Measurements from ENCODE around the gene SPRYD7.
A peak's percentile ranks its signal among the peaks of the same experiment; 100 is the strongest.
"Not testable (repeated sequence)": the region's sequence is repeated elsewhere in the genome, so short reads cannot be mapped to it uniquely, and the experiment has no call there.

SPRYD7 gene

GRCh38 chr13:49948777-49949270 lies 12.7 kb upstream of the SPRYD7 start:
- not testable (repeated sequence) for H3K27me3 Mint-ChIP-seq; H3K27ac Mint-ChIP-seq; DNase-seq; H3K9me3 Mint-ChIP-seq; H3K4me1 Mint-ChIP-seq (ENCODE audit: low read depth); H3K36me3 Mint-ChIP-seq (ENCODE audit: low read depth); H3K4me3 Mint-ChIP-seq

DNA sequence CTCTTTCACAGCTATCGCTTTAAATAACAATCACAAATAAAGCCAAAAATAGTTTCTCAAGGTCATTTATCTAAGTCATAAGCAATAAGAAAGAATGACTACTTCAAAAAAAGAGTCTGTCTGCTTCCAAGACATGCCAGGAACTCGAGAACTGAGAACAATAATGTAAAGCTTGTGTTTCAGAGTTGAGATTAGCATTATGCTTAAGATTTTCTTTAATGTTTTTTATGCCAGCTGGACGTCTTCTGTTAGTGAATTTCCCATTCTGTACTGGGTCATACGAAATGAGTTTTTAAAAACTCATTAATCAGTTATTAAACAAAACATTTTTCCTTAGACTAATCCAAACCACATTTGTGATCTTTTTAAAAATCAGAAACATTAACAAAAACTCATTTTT lies 3.2 kb upstream of the SPRYD7 start:
- Mint-ChIP-seq H3K27ac (no peak overlapping the region), H3K4me3 (no peak overlapping the region)

DNA sequence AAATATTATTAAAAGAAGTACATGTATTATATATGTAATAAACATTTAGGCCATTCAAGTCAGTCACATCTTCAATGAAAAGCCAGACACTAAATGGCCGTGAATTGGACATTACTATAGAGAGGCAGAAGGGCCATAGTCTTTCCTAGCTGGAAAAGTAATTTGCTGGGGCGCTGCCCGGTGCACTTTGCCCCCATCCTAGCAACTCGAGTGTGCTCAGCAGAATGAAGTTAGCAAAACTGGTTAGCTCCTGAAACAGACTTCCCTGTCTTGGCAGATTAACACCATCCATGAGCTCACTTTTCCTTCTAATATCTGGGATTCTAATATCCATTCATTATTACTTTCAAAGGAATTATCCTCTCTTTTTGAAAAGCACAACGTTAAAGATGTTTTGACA lies 2.8 kb upstream of the SPRYD7 start:
- DNase-seq: no peak
- no peak overlapping the region for H3K27ac Mint-ChIP-seq
- no peak overlapping the region for H3K4me3 Mint-ChIP-seq
- no peaks in the 10 kb centered on the region for H3K27me3 Mint-ChIP-seq
- peaks cover 14% of the 10 kb centered on the region for H3K4me1 Mint-ChIP-seq (ENCODE audit: low read depth)
- H3K36me3 Mint-ChIP-seq (ENCODE audit: low read depth): peaks cover 10% of the 10 kb centered on the region
- no peaks in the 10 kb centered on the region for H3K9me3 Mint-ChIP-seq

More for the DNA sequence above, 3.2 kb upstream of the SPRYD7 start:
- Mint-ChIP-seq H3K27me3 (no peaks in the 10 kb centered on the region), H3K9me3 (no peaks in the 10 kb centered on the region), H3K4me1 (ENCODE audit: low read depth) (peaks cover 14% of the 10 kb centered on the region), H3K36me3 (ENCODE audit: low read depth) (peaks cover 10% of the 10 kb centered on the region)
- DNase-seq: no peak

- no peaks in the 10 kb centered on the region for H3K9me3 Mint-ChIP-seq
- no peaks in the 10 kb centered on the region for H3K27me3 Mint-ChIP-seq
- DNase-seq: no peak
- H3K4me3 Mint-ChIP-seq: no peak overlapping the region
- no peak overlapping the region for H3K27ac Mint-ChIP-seq
- peaks cover 10% of the 10 kb centered on the region for H3K36me3 Mint-ChIP-seq (ENCODE audit: low read depth)
- peaks cover 15% of the 10 kb centered on the region for H3K4me1 Mint-ChIP-seq (ENCODE audit: low read depth)
Observed at GRCh38 chr13:49938314-49938713, 2.2 kb upstream of the SPRYD7 start.

DNA sequence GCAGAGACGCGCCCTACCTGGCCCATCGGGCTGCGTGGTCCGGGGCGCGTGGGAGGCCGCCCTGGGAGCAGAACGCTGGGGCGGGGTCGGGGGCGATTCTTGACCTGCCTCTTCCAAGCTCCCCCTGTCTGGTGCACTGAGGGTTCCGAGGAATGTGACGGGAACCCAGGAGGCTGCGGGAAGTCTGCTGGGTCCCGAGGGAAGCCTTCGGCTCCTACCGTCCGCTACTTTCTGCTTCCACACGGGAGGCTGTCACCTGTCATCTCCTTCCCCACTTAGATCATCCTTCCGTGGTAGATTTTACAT lies 781 bp upstream of the SPRYD7 start:
- peak overlapping the region; percentile 90 for H3K4me3 Mint-ChIP-seq
- H3K27ac Mint-ChIP-seq: no peak overlapping the region
- H3K4me1 Mint-ChIP-seq (ENCODE audit: low read depth): peaks cover 23% of the 10 kb centered on the region
- H3K36me3 Mint-ChIP-seq (ENCODE audit: low read depth): peaks cover 12% of the 10 kb centered on the region
- DNase-seq: no peak
- no peaks in the 10 kb centered on the region for H3K9me3 Mint-ChIP-seq
- H3K27me3 Mint-ChIP-seq: no peaks in the 10 kb centered on the region

- Mint-ChIP-seq H3K4me3 (peak overlapping the region; percentile 90), H3K36me3 (ENCODE audit: low read depth) (peaks cover 14% of the 10 kb centered on the region), H3K27me3 (no peaks in the 10 kb centered on the region), H3K9me3 (no peaks in the 10 kb centered on the region), H3K4me1 (ENCODE audit: low read depth) (peaks cover 23% of the 10 kb centered on the region), H3K27ac (peak overlapping the region; percentile 93)
- no peak for DNase-seq
Observed at GRCh38 chr13:49935171-49936074, 717 bp downstream of the SPRYD7 start.

GRCh38 chr13:49933511-49933910 lies 2.6 kb downstream of the SPRYD7 start:
- Mint-ChIP-seq H3K27ac (no peak overlapping the region), H3K9me3 (no peaks in the 10 kb centered on the region), H3K36me3 (ENCODE audit: low read depth) (peaks cover 17% of the 10 kb centered on the region), H3K27me3 (no peaks in the 10 kb centered on the region), H3K4me3 (no peak overlapping the region), H3K4me1 (ENCODE audit: low read depth) (peaks cover 23% of the 10 kb centered on the region)
- no peak for DNase-seq

DNA sequence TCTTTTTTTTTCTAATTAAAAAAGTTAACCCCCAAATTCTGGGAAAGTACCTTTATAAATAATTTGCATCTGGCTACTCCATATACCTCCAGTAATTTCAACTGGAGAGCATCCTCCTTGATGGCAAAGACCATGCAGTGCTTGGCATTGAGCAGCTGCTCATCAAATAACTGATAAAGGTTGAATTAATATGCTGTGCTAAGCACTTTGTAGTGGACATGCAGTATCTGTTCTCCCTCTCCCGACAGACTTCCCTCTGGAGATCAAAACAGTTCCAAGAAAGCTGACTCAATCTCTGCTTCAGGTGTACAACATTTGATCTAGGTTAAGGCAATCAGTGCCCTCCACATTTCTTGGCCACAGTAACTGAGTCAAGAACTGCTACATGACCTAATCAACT lies 3.3 kb downstream of the SPRYD7 start:
- no peaks in the 10 kb centered on the region for H3K9me3 Mint-ChIP-seq
- no peaks in the 10 kb centered on the region for H3K27me3 Mint-ChIP-seq
- H3K36me3 Mint-ChIP-seq (ENCODE audit: low read depth): peaks cover 20% of the 10 kb centered on the region
- no peak for DNase-seq
- H3K4me3 Mint-ChIP-seq: no peak overlapping the region
- H3K4me1 Mint-ChIP-seq (ENCODE audit: low read depth): peaks cover 23% of the 10 kb centered on the region
- no peak overlapping the region for H3K27ac Mint-ChIP-seq

GRCh38 chr13:49932066-49932465 lies 4.1 kb downstream of the SPRYD7 start:
- H3K4me3 Mint-ChIP-seq: no peak overlapping the region
- H3K9me3 Mint-ChIP-seq: no peaks in the 10 kb centered on the region
- H3K4me1 Mint-ChIP-seq (ENCODE audit: low read depth): peaks cover 24% of the 10 kb centered on the region
- H3K36me3 Mint-ChIP-seq (ENCODE audit: low read depth): peaks cover 28% of the 10 kb centered on the region
- H3K27me3 Mint-ChIP-seq: no peaks in the 10 kb centered on the region
- H3K27ac Mint-ChIP-seq: no peak overlapping the region
- DNase-seq: no peak

- Mint-ChIP-seq H3K36me3 (ENCODE audit: low read depth) (peaks cover 49% of the 10 kb centered on the region), H3K27me3 (no peaks in the 10 kb centered on the region), H3K4me3 (no peak overlapping the region), H3K27ac (no peak overlapping the region), H3K4me1 (ENCODE audit: low read depth) (peaks cover 5% of the 10 kb centered on the region), H3K9me3 (no peaks in the 10 kb centered on the region)
- no peak for DNase-seq
Observed at GRCh38 chr13:49927755-49928154, 8.4 kb downstream of the SPRYD7 start.

- peaks cover 3% of the 10 kb centered on the region for H3K9me3 Mint-ChIP-seq
- no peak overlapping the region for H3K4me3 Mint-ChIP-seq
- H3K27me3 Mint-ChIP-seq: no peaks in the 10 kb centered on the region
- H3K27ac Mint-ChIP-seq: no peak overlapping the region
- H3K4me1 Mint-ChIP-seq (ENCODE audit: low read depth): peaks cover 2% of the 10 kb centered on the region
- H3K36me3 Mint-ChIP-seq (ENCODE audit: low read depth): peaks cover 62% of the 10 kb centered on the region
- DNase-seq: no peak
Observed at GRCh38 chr13:49925881-49926418, 10.2 kb downstream of the SPRYD7 start.

- no peaks in the 10 kb centered on the region for H3K4me1 Mint-ChIP-seq (ENCODE audit: low read depth)
- no peak for DNase-seq
- peaks cover 3% of the 10 kb centered on the region for H3K9me3 Mint-ChIP-seq
- no peak overlapping the region for H3K27ac Mint-ChIP-seq
- peaks cover 71% of the 10 kb centered on the region for H3K36me3 Mint-ChIP-seq (ENCODE audit: low read depth)
- H3K27me3 Mint-ChIP-seq: no peaks in the 10 kb centered on the region
- no peak overlapping the region for H3K4me3 Mint-ChIP-seq
Observed at GRCh38 chr13:49922301-49922700, 13.8 kb downstream of the SPRYD7 start.

DNA sequence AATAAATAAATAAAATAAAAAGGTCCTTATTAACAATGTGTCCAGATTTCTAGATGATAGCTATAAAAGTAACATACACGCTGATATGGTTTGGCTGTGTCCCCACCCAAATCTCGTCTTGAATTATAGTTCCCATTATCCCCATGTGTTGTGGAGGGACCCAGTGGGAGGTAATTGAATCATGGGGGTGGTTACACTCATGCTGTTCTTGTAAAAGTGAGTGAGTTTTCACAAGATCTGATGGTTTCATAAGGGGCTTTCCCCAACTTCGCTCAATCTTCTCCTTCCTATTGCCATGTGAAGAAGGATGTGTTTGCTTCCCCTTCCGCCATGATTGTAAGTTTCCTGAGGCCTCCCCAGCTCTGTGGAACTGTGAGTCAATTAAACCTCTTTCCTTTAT lies 15.2 kb downstream of the SPRYD7 start:
- H3K9me3 Mint-ChIP-seq; H3K4me1 Mint-ChIP-seq (ENCODE audit: low read depth); DNase-seq; H3K4me3 Mint-ChIP-seq; H3K27ac Mint-ChIP-seq; H3K27me3 Mint-ChIP-seq: not testable (repeated sequence)
- H3K36me3 Mint-ChIP-seq (ENCODE audit: low read depth): peaks cover 67% of the 10 kb centered on the region

- H3K4me3 Mint-ChIP-seq, H3K27me3 Mint-ChIP-seq: not testable (repeated sequence)
Observed at GRCh38 chr13:49918106-49918505, 18.0 kb downstream of the SPRYD7 start.

DNA sequence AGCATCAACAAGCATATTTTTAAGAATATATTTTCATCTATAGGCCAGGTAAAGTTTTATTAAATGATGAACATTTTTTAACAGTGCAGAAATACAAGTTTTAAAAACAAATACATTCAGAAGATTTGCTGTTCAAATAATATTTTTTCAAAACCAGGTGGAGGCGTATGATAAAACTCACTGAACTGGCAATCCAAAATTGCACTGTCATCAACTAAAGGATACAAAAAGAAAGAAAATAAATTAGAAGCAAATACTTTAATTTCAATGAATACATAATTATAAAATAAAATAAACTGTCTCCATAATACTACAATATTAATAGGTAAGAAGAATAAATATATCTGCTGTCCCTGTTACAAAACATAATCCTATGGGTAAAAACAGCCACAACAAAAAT lies 21.2 kb downstream of the SPRYD7 start:
- H3K36me3 Mint-ChIP-seq (ENCODE audit: low read depth): peaks cover 45% of the 10 kb centered on the region
- H3K4me3 Mint-ChIP-seq: no peak overlapping the region
- H3K9me3 Mint-ChIP-seq: no peaks in the 10 kb centered on the region
- no peaks in the 10 kb centered on the region for H3K27me3 Mint-ChIP-seq
- H3K27ac Mint-ChIP-seq: no peak overlapping the region
- no peak for DNase-seq
- H3K4me1 Mint-ChIP-seq (ENCODE audit: low read depth): no peaks in the 10 kb centered on the region

More at GRCh38 chr13:49918106-49918505, 18.0 kb downstream of the SPRYD7 start:
- DNase-seq; H3K4me1 Mint-ChIP-seq (ENCODE audit: low read depth); H3K27ac Mint-ChIP-seq; H3K9me3 Mint-ChIP-seq: not testable (repeated sequence)
- peaks cover 60% of the 10 kb centered on the region for H3K36me3 Mint-ChIP-seq (ENCODE audit: low read depth)

All from activated T-cell treated with anti-CD3 and anti-CD28 coated beads, Interleukin-2, amount 50 U/mL, for 24 hours (primary cell).